Stimulated activated naive CD8-positive, alpha-beta T cell treated with anti-CD3 and anti-CD28 coated beads, Interleukin-15, Interleukin-2, amounts not matched to agents 100 ng/mL and 50 ng/mL, for 24 hours (primary cell): ENCODE measurements around the gene SLC7A4.
A peak's percentile ranks its signal among the peaks of the same experiment; 100 is the strongest.

Experiments
- H3K27ac Mint-ChIP-seq: one replicate; pipeline ENCODE4 v1.8.0; 2021; ENCODE audit warnings: mild to moderate bottlenecking, mixed read lengths
- H3K27me3 Mint-ChIP-seq: one replicate; pipeline ENCODE4 v1.8.0; 2021; ENCODE audit warnings: mixed read lengths
- H3K36me3 Mint-ChIP-seq: one replicate; pipeline ENCODE4 v1.8.0; 2021; ENCODE audit warnings: low read depth, mixed read lengths
- H3K4me1 Mint-ChIP-seq: one replicate; pipeline ENCODE4 v1.8.0; 2021; ENCODE audit warnings: low read depth, mixed read lengths
- H3K4me3 Mint-ChIP-seq: one replicate; pipeline ENCODE4 v1.8.0; 2021; ENCODE audit warnings: mild to moderate bottlenecking, mixed read lengths
- H3K9me3 Mint-ChIP-seq: one replicate; pipeline ENCODE4 v1.8.0; 2021; ENCODE audit warnings: mixed read lengths

Gene SLC7A4

DNA sequence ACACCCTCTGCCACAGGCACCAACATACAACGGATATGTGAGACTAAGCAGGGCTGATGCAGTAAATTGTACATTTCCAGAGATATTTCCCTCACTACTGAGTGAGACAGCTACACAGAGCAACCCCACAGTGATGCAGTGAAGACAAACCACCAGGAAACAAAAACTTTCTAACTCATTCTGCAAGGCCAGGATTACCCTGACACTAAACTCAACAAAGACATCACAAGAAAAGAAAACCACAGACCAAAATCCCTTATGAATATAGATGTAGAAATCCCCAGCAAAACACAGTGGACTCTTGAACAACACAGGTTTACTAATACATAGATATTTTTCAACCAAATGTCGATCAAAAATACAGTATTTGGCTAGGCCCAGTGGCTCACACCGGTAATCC, 1.5 kb upstream of the SLC7A4 start:
- H3K27me3 Mint-ChIP-seq = peaks cover 35% of the 10 kb centered on the region
- peaks cover 7% of the 10 kb centered on the region for H3K4me1 Mint-ChIP-seq
- no peak overlapping the region for H3K4me3 Mint-ChIP-seq
- no peaks in the 10 kb centered on the region for H3K36me3 Mint-ChIP-seq
- no peak overlapping the region for H3K27ac Mint-ChIP-seq
- no peaks in the 10 kb centered on the region for H3K9me3 Mint-ChIP-seq

DNA sequence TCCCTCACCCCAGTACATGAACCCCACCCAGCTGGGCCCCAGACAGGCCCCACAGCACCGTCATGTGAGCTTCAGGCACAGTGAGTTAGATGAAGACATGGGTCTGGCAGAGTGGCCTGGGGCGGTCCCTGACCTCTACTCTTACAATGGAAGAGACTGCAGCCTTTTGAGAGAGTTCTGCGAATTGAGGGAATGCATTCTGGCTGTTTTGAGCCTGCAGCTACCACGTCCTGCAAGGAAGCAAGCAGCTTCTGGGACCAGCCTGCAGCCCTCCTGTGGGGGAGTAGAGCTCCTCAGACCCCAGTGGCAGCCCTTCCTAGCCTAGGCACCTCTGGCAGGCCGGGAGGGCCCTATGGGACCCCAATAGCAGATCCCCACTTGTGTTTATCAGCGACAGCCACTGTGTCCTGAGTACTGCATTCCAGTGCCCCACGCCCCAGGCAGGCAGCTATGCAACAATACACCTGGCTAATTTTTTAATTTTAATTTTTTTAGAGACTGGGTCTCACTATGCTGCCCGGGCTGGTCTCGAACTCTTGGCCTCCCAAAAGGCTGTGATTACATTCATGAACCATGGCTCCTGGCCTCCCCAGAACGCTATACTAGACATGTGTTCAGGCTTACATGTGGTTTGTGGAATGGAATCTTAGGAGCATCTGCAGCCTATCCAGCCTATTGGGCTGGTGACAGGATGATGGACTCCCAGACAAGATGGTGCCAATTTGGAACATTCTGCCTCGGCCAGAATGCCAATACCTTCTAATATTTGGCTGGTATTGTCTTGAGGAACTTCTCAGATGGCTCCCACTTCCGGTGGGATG, 717 bp upstream of the SLC7A4 start:
- H3K27ac Mint-ChIP-seq = no peak overlapping the region
- H3K4me3 Mint-ChIP-seq = no peak overlapping the region
- H3K4me1 Mint-ChIP-seq = peaks cover 7% of the 10 kb centered on the region
- no peaks in the 10 kb centered on the region for H3K36me3 Mint-ChIP-seq
- peaks cover 31% of the 10 kb centered on the region for H3K27me3 Mint-ChIP-seq
- no peaks in the 10 kb centered on the region for H3K9me3 Mint-ChIP-seq

DNA sequence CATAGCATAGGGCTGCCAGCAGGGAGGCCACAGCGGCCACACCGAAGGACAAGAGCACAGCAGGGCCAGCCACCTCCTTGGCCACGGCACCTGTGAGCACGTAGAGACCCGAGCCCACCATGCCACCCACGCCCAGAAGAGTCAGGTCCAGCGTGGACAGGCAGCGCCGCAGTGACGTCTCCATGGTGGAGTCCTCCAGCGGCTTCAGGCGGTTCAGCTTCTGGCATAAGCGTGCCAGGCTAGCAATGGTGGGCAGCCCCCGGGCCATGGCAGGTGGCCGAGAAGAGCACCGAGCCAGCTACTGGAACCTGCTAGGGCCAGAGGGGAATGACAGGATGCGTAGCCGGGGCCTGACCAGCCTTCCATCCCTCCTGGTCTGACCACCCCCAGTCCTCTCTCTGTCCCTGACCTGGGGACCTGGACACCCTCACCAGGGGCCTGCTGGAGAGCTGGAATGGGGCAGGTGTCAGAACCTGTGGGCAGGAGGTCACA, 770 bp downstream of the SLC7A4 start:
- no peaks in the 10 kb centered on the region for H3K36me3 Mint-ChIP-seq
- H3K27ac Mint-ChIP-seq = no peak overlapping the region
- no peak overlapping the region for H3K4me3 Mint-ChIP-seq
- H3K9me3 Mint-ChIP-seq = no peaks in the 10 kb centered on the region
- H3K4me1 Mint-ChIP-seq = peaks cover 7% of the 10 kb centered on the region
- peaks cover 31% of the 10 kb centered on the region for H3K27me3 Mint-ChIP-seq

DNA sequence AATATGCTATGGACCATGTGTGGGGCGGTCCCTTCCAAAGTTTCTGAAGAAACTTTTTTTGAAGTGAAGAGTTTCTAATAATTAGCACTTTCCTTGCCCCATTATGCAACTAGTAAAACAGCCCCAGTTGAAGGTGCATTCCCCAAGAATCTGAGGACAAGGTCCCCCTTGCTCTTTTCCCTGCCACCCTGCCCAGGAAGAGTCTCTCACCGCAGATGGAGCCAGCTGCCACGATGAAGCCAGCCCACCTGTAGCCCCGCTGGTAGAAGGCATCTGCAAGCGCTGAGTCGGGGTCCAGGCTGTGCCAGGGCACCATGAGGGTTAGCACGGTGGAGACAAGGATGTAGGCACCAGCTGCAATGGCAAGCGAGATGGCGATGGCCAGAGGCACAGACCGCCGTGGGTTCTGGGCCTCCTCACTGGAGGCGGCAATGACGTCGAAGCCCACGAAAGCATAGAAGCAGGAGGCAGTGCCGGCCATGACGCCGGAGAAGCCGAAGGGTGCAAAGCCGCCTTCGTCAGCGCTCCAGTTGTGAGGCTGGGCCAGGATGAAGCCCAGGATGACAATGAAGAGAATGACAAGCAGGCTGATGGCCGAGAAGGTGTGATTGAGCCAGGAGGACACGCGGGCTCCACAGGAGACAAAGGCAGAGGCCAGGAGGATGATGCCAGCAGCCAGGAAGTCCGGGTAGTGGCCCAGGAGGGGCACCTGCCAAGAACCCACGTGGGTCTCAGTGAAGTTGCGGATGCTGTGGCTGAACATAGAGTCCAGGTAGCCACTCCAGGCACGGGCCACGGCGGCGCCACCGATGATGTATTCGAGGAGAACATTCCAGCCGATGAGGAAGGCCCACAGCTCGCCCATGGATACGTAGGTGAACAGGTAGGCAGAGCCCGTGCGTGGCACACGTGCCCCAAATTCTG, 1.5 kb downstream of the SLC7A4 start:
- Mint-ChIP-seq H3K27ac (no peak overlapping the region), H3K36me3 (no peaks in the 10 kb centered on the region), H3K9me3 (no peaks in the 10 kb centered on the region), H3K4me1 (peaks cover 7% of the 10 kb centered on the region), H3K27me3 (peaks cover 31% of the 10 kb centered on the region), H3K4me3 (no peak overlapping the region)

DNA sequence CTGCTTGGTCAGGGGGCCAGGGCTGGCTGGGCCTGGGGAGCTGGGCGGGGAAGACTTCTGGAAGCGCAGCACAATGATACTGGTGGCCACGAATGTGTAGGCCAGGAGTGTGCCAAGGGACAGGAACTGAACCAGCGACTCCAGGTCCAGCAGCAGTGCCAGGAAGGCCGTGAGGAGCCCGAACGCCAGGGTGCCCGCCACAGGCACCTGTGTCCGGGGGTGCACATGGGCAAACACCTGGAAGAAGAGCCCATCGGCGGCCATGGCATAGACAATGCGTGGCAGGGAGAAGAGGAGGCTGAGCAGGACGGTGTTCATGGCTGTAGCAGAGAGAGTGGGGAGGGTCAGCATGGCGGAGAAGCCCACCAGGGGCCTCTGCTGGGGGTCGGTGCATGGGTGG, 2.3 kb downstream of the SLC7A4 start:
- H3K36me3 Mint-ChIP-seq = no peaks in the 10 kb centered on the region
- H3K4me1 Mint-ChIP-seq = peaks cover 13% of the 10 kb centered on the region
- peaks cover 31% of the 10 kb centered on the region for H3K27me3 Mint-ChIP-seq
- H3K27ac Mint-ChIP-seq = no peak overlapping the region
- no peaks in the 10 kb centered on the region for H3K9me3 Mint-ChIP-seq
- no peak overlapping the region for H3K4me3 Mint-ChIP-seq

DNA sequence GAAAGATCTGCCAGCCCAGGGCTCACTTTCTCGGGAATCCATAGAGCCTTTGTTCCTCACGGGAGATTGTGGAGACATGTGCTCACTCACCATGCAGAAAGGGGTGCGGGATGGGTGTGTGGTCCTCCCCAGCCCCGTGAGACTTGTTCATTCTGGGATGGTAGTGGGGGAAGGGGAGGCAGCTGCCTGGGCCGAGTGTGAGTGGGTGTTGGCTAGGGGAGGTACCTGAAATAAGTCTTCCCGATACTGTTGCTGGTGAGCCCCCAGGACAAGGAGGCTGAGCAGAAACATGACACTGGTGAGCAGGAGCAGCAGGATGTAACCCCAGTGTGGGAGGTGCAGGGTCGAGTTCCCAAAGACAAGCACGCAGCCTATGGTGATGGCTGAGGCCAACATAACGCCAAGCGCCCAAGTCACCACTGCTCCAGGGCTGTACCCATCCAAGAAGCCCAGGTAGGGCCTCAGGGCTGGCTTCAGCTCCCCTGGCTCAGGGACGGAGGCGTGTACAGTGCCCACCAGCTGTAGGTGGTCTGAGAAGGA, 2.8 kb downstream of the SLC7A4 start:
- H3K36me3 Mint-ChIP-seq = no peaks in the 10 kb centered on the region
- peaks cover 15% of the 10 kb centered on the region for H3K4me1 Mint-ChIP-seq

DNA sequence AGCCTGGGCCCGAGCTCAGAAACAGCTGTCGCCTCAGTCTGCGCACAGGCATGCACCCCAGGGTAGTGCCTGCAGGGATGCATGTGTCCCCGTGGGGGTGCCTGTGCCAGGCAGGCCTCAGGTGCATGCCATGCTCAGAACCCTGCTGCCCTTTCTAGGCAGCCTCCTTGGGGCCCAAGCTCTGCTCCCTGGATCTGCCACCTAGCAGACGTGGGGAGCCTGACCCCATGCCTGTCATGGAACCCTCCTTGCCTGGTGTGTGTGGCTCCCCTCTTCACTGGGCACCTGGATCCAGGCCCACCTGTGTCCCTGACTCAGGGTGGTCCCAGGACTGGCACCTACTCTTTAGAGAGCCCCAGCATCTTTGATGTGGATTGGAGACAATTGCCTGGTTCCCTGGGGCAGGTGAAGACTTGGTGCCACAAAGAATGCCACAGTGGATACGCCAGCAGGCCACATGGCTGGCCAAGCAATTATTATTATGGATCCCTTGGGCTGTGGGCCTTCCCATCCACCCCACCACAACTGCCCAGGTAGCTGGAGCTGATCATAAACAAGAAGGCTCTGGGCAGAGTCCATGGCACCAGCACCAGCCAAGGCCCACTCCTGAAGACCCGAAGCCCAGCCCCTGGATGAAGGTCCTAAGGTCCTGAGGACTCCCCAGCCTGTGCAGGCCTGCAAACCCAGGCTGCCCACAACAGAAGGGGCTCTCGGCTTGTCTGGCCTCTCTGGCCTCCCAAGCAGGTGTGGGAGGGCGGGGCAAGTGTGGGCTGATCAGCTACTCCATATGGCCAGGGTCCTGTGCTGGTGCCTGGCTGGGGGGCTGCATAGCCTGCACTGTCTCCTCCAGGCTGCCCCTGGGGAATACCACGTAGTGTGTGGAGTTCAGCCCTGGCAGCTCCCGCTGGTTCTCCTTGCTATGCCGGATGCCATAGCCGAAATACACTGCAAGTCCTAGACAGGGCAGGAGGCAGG, 3.8 kb downstream of the SLC7A4 start:
- peaks cover 27% of the 10 kb centered on the region for H3K27me3 Mint-ChIP-seq
- H3K9me3 Mint-ChIP-seq = no peaks in the 10 kb centered on the region
- H3K36me3 Mint-ChIP-seq = no peaks in the 10 kb centered on the region
- H3K4me3 Mint-ChIP-seq = no peak overlapping the region
- no peak overlapping the region for H3K27ac Mint-ChIP-seq
- peaks cover 15% of the 10 kb centered on the region for H3K4me1 Mint-ChIP-seq

More for the DNA sequence above, 2.8 kb downstream of the SLC7A4 start:
- Mint-ChIP-seq H3K4me3 (no peak overlapping the region), H3K27me3 (peaks cover 31% of the 10 kb centered on the region), H3K27ac (no peak overlapping the region), H3K9me3 (no peaks in the 10 kb centered on the region)

DNA sequence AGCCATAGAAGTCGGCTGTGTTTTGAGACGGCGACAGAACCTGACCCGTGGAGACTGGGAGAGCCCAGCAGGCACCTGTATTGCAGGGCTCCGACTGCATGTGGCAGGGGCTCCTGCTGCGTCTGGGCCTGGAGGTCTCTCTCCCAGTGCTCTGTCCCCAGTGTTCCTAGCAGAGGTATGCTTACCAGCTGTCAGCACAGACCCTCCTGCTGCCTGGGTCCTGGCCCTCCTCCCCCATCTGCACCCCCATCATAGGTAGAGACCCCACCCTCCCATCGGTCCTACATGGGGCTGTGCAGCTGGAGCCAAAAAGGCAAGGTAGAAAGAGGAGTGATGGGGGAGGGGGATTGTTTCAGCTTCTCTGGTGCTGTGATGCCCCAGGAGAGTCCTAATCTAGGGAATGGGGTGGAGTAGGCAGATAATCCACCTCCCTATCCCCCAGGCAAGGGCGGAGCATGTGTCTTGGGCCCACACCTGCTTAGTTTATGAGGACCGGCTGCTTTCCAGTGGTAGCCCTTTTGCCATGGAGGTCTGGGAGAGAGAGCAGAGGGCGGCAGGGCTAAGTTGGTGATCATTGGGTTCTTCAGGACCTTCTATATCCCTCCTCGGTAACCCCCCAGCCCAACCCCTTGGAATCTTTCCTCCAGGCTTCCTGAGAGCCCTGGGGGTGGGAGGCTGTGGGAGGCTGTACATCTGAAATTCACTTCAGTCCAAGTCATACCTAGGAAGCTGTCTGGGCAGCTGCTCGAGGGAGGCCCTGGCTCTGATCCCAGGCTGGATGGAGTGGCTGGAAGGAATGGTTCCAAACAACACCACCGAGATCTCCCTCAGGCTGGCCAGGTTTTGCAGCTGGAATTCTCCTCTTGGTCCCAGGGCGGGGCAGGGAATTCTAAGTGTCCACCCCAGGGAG, 5.3 kb downstream of the SLC7A4 start:
- Mint-ChIP-seq H3K4me1 (peaks cover 15% of the 10 kb centered on the region), H3K36me3 (no peaks in the 10 kb centered on the region), H3K27ac (no peak overlapping the region), H3K27me3 (peaks cover 21% of the 10 kb centered on the region), H3K4me3 (no peak overlapping the region), H3K9me3 (no peaks in the 10 kb centered on the region)

DNA sequence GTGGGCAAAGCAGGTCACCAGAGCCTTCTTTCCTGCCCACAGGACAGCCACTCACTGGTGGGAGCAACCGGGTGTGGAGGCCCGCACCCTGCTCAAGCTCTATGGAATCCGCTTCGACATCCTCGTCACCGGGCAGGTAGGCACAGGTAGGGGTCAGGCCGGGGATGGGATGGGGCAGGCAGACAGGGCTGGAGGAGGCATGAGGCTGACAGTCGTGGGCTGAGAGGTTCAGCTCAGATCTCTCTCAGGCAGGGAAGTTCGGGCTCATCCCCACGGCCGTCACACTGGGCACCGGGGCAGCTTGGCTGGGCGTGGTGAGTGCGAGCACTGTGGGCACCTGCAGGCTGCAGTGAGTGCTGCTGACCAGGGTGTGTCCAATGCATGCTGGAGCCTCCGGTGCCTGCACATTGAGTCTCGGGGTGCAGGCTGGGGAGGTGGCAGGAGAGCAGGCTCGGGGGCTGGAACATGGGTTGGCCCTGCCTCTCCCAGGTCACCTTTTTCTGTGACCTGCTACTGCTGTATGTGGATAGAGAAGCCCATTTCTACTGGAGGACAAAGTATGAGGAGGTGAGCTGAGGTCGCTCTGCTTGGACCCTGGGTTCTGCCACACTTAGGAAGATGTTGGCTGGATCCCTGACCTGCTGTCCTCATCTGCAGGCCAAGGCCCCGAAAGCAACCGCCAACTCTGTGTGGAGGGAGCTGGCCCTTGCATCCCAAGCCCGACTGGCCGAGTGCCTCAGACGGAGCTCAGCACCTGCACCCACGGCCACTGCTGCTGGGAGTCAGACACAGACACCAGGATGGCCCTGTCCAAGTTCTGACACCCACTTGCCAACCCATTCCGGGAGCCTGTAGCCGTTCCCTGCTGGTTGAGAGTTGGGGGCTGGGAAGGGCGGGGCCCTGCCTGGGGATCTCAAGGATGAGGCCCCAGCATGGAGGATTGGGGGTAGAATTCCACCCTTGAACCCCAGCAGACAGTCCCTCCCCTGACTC, 6.3 kb downstream of the SLC7A4 start:
- H3K27ac Mint-ChIP-seq = no peak overlapping the region
- peaks cover 10% of the 10 kb centered on the region for H3K4me1 Mint-ChIP-seq
- H3K27me3 Mint-ChIP-seq = peaks cover 17% of the 10 kb centered on the region
- no peak overlapping the region for H3K4me3 Mint-ChIP-seq
- H3K36me3 Mint-ChIP-seq = no peaks in the 10 kb centered on the region
- H3K9me3 Mint-ChIP-seq = no peaks in the 10 kb centered on the region

DNA sequence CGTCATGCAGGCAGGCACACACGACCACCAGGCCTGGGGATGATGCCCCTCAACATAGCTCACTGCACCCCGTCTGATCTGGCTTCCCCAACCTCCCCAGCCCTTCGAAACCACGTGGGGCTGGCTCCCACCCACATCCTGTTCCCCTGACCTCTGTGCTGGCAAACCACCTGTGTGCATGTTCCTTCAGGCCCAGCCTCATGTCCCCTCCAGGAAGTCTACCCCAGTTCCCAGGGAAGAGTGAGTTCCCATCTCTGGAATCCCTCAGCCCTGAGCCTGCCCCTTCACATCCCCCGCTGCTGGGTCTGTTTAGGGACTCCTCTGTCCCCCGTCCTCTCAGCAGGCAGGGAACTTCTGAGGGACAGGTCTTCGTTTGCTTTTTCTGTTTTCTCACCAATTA, 7.1 kb downstream of the SLC7A4 start:
- no peaks in the 10 kb centered on the region for H3K36me3 Mint-ChIP-seq
- peak overlapping the region; percentile 58 for H3K27ac Mint-ChIP-seq
- H3K27me3 Mint-ChIP-seq = peaks cover 9% of the 10 kb centered on the region
- peaks cover 8% of the 10 kb centered on the region for H3K4me1 Mint-ChIP-seq
- H3K4me3 Mint-ChIP-seq = no peak overlapping the region
- H3K9me3 Mint-ChIP-seq = no peaks in the 10 kb centered on the region

DNA sequence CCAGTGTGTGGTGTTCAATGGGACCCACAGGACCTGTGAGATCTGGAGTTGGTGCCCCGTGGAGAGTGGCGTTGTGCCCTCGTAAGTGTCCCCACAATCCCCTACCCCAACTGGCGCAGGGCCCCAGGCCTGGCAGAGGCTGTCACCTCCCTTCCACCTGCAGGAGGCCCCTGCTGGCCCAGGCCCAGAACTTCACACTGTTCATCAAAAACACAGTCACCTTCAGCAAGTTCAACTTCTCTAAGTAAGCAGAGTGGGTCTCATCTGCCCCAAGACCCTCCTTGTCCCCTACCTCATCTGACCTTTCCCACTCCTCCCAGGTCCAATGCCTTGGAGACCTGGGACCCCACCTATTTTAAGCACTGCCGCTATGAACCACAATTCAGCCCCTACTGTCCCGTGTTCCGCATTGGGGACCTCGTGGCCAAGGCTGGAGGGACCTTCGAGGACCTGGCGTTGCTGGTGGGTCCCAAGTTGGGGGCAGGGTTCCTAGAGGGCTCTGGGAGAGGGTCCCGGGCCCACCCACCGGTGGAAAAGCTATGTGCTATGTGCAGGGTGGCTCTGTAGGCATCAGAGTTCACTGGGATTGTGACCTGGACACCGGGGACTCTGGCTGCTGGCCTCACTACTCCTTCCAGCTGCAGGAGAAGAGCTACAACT, 9.3 kb downstream of the SLC7A4 start:
- H3K27ac Mint-ChIP-seq = no peak overlapping the region
- H3K27me3 Mint-ChIP-seq = no peaks in the 10 kb centered on the region
- no peaks in the 10 kb centered on the region for H3K9me3 Mint-ChIP-seq
- peaks cover 8% of the 10 kb centered on the region for H3K4me1 Mint-ChIP-seq
- no peak overlapping the region for H3K4me3 Mint-ChIP-seq
- no peaks in the 10 kb centered on the region for H3K36me3 Mint-ChIP-seq

DNA sequence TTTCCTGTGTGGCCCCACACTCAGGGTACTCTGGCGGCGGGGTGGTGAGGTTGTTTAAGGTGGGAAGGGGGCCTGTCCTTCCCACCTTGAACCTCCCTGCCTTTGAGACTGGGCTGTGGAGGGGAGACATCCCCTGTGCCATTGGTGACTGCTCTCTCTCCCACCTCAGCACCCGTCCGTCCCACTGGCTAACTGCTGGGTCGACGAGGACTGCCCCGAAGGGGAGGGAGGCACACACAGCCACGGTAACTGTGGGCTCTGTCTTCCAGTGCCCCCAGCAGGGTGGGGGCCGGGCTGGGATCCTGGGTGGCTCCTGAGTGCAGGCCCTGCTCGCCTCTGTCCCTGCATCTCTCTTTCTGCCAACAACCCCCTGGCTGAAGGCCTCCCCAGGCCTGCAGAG, 9.9 kb downstream of the SLC7A4 start:
- Mint-ChIP-seq H3K9me3 (no peaks in the 10 kb centered on the region), H3K27me3 (no peaks in the 10 kb centered on the region), H3K4me1 (peaks cover 8% of the 10 kb centered on the region), H3K4me3 (no peak overlapping the region), H3K27ac (no peak overlapping the region), H3K36me3 (no peaks in the 10 kb centered on the region)
